Neutrophil (primary cell): ENCODE data around the gene IQGAP2.
A peak's percentile ranks its signal among the peaks of the same experiment; 100 is the strongest.

Experiments
- H3K27ac ChIP-seq: fragments of 200-600 bp; sonication (generic); 2 replicates; pipeline ENCODE4 v1.5.1; 2016; ENCODE audit warnings: mild to moderate bottlenecking, moderate library complexity
- H3K27me3 ChIP-seq: fragments of 200-600 bp; sonication (generic); 2 replicates; pipeline ENCODE4 v1.6.0; 2016; ENCODE audit warnings: mild to moderate bottlenecking
- H3K36me3 ChIP-seq: fragments of 200-600 bp; sonication (generic); 2 replicates; pipeline ENCODE4 v1.5.1; 2017
- H3K4me1 ChIP-seq, 2 experiments: fragments of 200-600 bp in 1 of 2; sonication (generic) in 1 of 2; 1 replicate in 1 of 2; 2 replicates in 1 of 2; pipeline versions ENCODE4 v1.5.1 to v1.6.1; 2013 to 2016; ENCODE audit warnings: low read depth in 1 of 2, low read length in 1 of 2, mild to moderate bottlenecking in 1 of 2, moderate library complexity in 1 of 2; ENCODE audit not compliant: control insufficient read depth in 1 of 2, insufficient read depth in 1 of 2
- H3K4me3 ChIP-seq, 2 experiments: fragments of 200-600 bp in 1 of 2; sonication (generic) in 1 of 2; 1 replicate in 1 of 2; 2 replicates in 1 of 2; pipeline ENCODE4 v1.5.1; 2013 to 2016; ENCODE audit warnings: low read depth in 1 of 2, low read length in 1 of 2, mild to moderate bottlenecking in 1 of 2, moderate library complexity in 1 of 2
- H3K9me3 ChIP-seq: fragments of 200-600 bp; sonication (generic); 2 replicates; pipeline ENCODE4 v1.5.1; 2016
- TF ChIP-seq, protein P1 (sequence below): fragments of 200-600 bp; sonication (generic); IDR thresholded peaks from 2 replicates; pipeline ENCODE4 v1.5.1; 2016; ENCODE audit warnings: antibody characterized with exemption

Gene IQGAP2

DNA sequence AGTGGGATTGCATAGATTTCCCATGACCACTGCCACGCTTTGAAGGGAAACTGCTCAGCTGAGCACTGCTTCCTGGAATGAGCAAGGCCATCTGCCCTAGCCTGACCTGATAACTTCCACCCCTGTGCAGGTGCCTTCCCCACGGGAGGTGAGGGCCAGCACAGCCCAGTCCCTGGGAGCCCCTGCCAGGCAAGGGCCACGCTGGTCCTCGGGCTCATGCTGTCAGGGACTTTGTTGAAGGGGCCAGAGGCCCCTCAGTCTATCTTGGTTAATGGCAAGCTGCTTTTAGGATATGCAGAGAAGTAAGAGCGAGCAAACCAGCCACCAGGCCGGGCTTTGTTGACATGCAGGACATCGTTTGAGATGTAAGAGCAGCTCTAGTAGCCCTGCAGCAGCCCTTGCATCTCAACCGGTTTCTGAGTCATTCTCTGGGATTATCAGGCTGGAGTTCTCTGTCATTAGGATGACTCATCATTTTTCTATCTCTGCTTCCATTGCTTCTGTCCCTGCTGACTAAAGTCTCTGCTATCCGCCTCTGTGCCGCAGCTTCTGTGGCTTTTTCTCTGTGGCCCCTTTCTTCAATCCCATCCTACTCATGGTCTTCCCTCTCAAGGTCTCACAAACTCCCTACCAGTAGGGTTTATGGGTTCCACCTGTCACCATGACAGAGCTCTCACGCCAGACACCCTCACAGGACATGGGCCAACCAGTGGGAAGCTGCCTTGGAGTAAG lies 30.6 kb upstream of the IQGAP2 start:
- H3K4me3 ChIP-seq, result no peak overlapping the region
- H3K36me3 ChIP-seq, result no peaks in the 10 kb centered on the region
- no peak overlapping the region for H3K27ac ChIP-seq
- TF ChIP-seq, protein P1, sequence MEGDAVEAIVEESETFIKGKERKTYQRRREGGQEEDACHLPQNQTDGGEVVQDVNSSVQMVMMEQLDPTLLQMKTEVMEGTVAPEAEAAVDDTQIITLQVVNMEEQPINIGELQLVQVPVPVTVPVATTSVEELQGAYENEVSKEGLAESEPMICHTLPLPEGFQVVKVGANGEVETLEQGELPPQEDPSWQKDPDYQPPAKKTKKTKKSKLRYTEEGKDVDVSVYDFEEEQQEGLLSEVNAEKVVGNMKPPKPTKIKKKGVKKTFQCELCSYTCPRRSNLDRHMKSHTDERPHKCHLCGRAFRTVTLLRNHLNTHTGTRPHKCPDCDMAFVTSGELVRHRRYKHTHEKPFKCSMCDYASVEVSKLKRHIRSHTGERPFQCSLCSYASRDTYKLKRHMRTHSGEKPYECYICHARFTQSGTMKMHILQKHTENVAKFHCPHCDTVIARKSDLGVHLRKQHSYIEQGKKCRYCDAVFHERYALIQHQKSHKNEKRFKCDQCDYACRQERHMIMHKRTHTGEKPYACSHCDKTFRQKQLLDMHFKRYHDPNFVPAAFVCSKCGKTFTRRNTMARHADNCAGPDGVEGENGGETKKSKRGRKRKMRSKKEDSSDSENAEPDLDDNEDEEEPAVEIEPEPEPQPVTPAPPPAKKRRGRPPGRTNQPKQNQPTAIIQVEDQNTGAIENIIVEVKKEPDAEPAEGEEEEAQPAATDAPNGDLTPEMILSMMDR, result no peak
- no peaks in the 10 kb centered on the region for H3K9me3 ChIP-seq
- no peaks in the 10 kb centered on the region for H3K4me1 ChIP-seq
- no peaks in the 10 kb centered on the region for H3K27me3 ChIP-seq

DNA sequence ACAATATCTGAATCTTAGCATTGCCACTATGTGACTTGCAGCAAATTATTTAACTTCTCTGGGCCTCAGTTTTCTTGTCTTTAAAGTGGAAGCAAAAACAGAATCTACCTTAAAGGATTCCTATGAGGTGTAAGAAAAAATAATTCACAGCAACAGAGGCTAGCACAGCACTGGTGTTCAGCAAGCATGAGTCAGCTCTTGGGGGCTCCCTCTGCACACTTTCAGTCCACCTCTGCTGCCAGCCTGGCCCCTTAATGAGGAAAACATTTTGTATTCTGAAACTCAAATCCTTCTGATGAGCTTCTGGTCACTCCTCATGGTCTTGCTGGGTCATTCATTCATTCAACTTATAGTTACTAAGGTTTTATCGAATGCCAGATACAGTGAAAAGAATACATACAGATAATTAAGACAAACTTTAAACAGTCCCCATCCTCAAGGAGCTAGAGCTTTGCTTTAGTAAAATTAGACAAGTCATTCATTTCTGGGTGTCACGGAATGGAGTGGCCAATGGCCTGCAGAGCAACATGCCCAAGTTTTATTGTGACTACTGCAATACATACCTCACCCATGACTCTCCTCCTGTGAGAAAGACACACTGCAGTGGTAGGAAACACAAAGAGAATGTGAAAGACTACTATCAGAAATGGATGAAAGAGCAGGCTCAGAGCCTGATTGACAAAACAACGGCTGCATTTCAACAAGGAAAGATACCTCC lies 26.8 kb upstream of the IQGAP2 start:
- Histone ChIP-seq H3K27ac (no peak overlapping the region), H3K9me3 (no peaks in the 10 kb centered on the region), H3K4me3 (no peak overlapping the region), H3K36me3 (no peaks in the 10 kb centered on the region), H3K27me3 (no peaks in the 10 kb centered on the region), H3K4me1 (peaks cover 0 to 4% of the 10 kb centered on the region in 2 experiments)
- TF ChIP-seq, protein P1, result no peak

DNA sequence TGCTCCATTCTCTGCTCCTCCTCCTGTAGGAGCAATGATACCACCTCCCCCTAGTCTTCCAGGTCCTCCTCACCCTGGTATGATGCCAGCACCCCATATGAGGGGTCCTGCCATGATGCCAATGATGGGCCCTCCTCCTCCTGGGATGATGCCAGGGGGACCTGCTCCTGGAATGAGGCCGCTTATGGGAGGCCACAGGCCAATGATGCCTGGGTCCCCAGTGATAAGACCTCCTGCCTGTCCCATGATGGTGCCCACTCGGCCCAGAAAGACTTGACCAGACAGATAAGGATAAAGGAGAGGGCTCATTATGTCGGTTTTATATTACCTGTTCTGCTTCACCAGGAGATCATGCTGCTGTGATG lies 26.2 kb upstream of the IQGAP2 start:
- TF ChIP-seq, protein P1, result no peak
- Histone ChIP-seq H3K4me1 (peaks cover 0 to 4% of the 10 kb centered on the region in 2 experiments), H3K27ac (no peak overlapping the region), H3K9me3 (no peaks in the 10 kb centered on the region), H3K27me3 (no peaks in the 10 kb centered on the region), H3K36me3 (no peaks in the 10 kb centered on the region), H3K4me3 (no peak overlapping the region)

DNA sequence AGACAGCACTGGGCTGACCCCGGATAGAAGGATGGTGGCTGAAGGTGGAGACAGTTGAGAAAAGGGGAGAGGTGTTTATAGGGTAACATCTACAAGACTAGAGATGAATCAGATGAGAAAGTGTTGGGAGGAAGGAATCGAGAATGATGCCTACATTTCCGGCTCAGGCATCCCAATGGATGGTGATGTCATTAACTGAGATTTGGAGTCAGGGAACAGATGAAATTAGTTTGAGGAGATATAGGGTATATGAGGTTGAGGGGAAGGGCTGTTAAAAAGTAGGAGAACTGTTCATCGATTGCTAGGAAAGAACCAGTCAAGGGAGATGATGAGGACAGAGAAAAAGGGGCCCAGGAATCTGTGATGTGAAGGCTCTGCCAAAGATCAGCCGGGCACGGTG lies 24.7 kb upstream of the IQGAP2 start:
- Histone ChIP-seq H3K27me3 (no peaks in the 10 kb centered on the region), H3K36me3 (no peaks in the 10 kb centered on the region), H3K27ac (no peak overlapping the region), H3K9me3 (no peaks in the 10 kb centered on the region), H3K4me3 (no peak overlapping the region), H3K4me1 (peaks cover 0 to 4% of the 10 kb centered on the region in 2 experiments)
- TF ChIP-seq, protein P1, result no peak

DNA sequence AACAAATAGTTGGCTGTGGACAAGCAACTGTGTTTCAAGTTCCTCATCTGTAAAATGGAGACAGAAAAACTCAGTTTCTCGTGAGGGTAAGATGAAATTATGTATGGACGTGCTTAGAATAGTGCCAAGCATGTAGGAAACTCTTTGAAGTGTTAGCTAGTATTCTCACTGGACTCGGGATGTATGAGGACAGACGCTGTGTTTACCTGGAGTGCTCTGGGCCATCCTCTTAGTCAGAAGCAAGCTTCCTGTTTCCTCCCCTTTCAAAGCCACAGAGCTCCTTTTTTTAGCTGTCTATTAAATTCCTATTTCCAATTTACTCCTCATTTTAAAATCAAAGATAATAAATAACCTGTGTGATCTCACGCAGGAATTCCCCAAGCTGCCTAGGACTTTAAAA lies 23.8 kb upstream of the IQGAP2 start:
- Histone ChIP-seq H3K27me3 (no peaks in the 10 kb centered on the region), H3K9me3 (no peaks in the 10 kb centered on the region), H3K36me3 (no peaks in the 10 kb centered on the region), H3K4me3 (no peak overlapping the region), H3K27ac (peak overlapping the region; percentile 25), H3K4me1 (peaks cover 0 to 4% of the 10 kb centered on the region in 2 experiments)
- TF ChIP-seq, protein P1, result no peak
